ENCODE data around the gene TRPV5.
"Not testable (repeated sequence)": the region's sequence is repeated elsewhere in the genome, so short reads cannot be mapped to it uniquely, and the experiment has no call there.

TRPV5 gene

DNA sequence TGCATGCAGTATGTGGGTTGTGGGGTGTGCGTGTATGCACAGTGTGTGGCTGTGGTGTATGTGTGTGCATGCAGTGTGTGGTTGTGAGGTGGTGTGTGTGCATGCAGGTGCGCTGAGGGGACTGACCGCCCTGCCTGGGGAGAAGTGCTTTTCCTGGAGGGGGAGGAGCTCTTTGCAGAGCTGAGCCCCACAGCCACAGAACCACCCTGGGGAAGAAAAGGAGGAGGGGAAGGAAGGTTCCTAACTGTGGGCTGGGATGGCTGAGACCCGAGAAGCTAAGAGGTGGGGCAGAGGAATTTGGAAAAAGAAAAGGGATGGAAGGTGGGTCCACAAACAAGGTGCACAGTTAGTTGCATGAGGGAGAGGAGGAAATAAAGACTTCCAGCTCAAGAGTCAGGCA is at the start of gene TRPV5:
TSS of gene TRPV5 (minus strand) at position 123 of the 400 bp plus-strand sequence. CDS start 287 bp downstream, outside the sequence.
- no peak for DNase-seq (ENCODE audit: low read depth)

DNA sequence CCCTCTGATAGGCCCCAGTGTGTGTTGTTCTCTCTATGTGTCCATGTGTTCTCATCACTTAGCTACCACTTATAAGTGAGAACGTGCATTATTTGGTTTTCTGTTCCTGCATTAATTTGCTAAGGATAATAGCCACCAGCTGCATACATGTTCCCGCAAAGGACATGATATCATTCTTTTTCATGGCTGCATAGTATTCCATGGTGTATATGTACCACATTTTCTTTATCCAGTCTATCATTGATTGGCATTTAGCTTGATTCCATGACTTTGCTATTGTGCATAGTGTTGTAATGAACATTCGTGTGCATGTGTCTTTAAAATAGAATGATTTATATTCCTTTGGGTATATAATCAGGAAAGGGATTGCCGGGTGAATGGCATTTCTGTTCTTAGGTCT is 44.9 kb upstream of the TRPV5 start:
- DNase-seq (ENCODE audit: low read depth); H3K4me3 ChIP-seq (ENCODE audit: low read depth, low read length): not testable (repeated sequence)

More for the DNA sequence above, at the start of gene TRPV5:
- H3K4me3 ChIP-seq (ENCODE audit: low read depth, low read length) = no peak within 1 kb of the TSS
- TF ChIP-seq, protein P1, sequence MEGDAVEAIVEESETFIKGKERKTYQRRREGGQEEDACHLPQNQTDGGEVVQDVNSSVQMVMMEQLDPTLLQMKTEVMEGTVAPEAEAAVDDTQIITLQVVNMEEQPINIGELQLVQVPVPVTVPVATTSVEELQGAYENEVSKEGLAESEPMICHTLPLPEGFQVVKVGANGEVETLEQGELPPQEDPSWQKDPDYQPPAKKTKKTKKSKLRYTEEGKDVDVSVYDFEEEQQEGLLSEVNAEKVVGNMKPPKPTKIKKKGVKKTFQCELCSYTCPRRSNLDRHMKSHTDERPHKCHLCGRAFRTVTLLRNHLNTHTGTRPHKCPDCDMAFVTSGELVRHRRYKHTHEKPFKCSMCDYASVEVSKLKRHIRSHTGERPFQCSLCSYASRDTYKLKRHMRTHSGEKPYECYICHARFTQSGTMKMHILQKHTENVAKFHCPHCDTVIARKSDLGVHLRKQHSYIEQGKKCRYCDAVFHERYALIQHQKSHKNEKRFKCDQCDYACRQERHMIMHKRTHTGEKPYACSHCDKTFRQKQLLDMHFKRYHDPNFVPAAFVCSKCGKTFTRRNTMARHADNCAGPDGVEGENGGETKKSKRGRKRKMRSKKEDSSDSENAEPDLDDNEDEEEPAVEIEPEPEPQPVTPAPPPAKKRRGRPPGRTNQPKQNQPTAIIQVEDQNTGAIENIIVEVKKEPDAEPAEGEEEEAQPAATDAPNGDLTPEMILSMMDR (conservative IDR thresholded peaks at IDR 0.05; ENCODE audit: low read depth, low read length) = no peak

DNA sequence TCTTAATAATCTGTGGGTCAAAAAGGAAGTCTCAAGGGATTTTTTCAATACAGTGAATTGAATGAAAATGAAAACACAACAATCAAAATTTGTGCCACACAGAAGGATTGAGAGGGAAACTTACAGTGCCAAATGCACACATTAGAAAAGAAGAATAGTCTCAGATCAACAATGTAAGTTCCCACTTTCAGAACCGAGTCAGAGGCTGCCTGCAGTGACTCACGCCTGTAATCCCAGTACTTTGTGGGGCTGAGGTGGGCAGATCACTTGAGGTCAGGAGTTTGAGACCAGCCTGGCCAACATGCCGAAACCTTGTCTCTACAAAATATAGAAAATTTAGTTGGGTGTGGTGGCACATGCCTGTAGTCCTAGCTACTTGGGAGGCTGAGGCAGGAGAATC is 41.1 kb upstream of the TRPV5 start:
- no peak for DNase-seq (ENCODE audit: low read depth)
- no peak overlapping the region for H3K4me3 ChIP-seq (ENCODE audit: low read depth, low read length)
- TF ChIP-seq, protein P1 (conservative IDR thresholded peaks at IDR 0.05; ENCODE audit: low read depth, low read length) = no peak

DNA sequence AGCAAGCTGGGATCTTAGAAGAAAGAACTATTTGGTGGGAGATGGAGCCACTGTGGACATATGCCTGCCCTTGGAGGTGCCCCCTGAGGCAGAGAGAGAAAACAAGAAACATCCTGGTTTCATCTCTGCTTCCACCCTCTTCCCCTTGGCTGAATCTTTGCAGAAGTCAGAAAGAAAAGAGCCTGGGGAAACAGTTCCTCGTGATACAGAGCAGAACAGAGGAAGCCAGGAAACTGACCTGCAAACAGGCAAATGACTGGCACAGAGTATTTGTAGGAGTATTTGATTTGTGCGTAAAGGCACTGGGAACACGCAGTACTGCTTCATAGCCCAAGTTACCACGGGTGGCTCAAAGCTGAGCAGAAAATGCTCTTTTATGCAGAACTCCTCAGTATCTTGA is 35.6 kb upstream of the TRPV5 start:
- no peak overlapping the region for H3K4me3 ChIP-seq (ENCODE audit: low read depth, low read length)
- TF ChIP-seq, protein P1 (conservative IDR thresholded peaks at IDR 0.05; ENCODE audit: low read depth, low read length) = no peak
- DNase-seq (ENCODE audit: low read depth) = no peak

DNA sequence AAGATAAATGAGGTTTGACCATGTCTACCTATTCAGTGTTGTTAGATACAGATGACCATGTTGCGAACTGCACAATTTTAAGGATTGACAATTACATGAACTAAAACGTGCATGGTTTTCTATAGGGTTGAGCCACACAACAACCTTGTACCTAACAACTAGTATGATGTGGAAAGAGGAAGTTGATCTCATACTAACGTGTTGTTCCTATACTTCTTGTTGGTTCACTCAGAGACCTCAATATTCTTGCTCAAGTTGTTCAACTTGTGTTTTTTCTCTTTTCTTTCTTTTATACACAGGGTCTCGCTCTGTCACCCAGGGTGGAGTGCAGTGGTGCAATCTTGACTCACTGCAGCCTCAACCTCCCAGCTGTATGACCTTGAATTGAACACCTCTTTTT is 34.7 kb upstream of the TRPV5 start:
- no peak overlapping the region for H3K4me3 ChIP-seq (ENCODE audit: low read depth, low read length)
- TF ChIP-seq, protein P1 (conservative IDR thresholded peaks at IDR 0.05; ENCODE audit: low read depth, low read length) = no peak

DNA sequence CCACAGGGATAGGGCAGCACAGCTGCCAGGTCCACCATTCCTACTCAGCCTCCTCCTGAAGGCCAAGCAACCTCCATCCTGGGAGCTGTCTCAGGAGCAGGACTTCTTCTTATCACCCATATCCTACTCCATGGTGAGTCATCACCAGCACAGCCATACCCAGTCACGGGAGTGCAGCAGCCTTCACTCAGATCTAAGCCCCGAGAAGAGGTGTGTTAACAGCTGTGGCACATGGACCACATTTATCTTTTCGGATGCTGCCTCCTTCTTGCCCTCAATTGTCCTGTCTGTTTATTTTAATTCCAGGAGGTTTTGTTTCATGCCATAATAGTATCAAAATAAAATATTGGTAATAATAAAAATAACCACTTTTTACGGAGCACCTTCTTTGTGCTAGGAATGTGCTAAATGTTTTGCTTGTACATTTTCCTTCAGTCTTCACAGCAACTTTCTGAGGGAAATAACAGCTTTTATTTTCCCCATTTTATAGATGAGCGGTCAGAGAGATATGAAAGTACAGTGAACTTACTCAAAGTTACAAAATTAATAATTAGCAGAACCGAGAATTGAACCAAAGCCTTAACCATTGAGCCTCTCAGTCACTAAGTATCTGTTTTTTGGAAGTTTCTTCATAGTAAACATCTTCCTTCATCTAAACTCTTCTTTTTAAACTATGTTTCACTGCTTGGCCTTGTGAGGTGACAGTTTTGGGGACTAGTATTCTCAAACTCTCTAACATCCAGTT is 31.1 kb upstream of the TRPV5 start:
- TF ChIP-seq, protein P1 (conservative IDR thresholded peaks at IDR 0.05; ENCODE audit: low read depth, low read length) = no peak
- DNase-seq (ENCODE audit: low read depth) = no peak
- H3K4me3 ChIP-seq (ENCODE audit: low read depth, low read length) = no peak overlapping the region

More for the DNA sequence above, 34.7 kb upstream of the TRPV5 start:
- DNase-seq (ENCODE audit: low read depth) = no peak

DNA sequence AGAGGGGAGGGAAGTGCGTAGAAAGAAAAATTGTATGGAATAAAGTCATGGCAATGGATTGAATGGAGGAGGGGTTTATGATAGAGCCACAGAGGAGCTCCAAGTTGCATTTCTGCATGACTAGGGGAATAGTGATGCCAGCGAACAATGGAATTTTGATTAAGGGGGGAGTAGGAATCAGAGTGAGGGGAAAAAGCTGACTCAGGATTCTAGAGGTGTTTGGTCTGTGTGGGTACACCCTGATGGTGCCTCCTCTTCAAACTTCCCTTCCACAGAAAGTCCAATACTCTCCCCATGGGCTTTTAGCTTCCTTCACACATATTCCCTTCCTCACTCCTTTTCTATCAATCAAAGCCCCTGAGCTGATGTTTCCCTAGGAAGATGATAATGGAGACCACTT is 30.4 kb upstream of the TRPV5 start:
- no peak for DNase-seq (ENCODE audit: low read depth)
- H3K4me3 ChIP-seq (ENCODE audit: low read depth, low read length) = no peak overlapping the region
- TF ChIP-seq, protein P1 (conservative IDR thresholded peaks at IDR 0.05; ENCODE audit: low read depth, low read length) = no peak
